RKO (cell line): ENCODE measurements around the gene SMG6.

Experiments used
- DNase-seq: peaks from one replicate; pipeline ENCODE4 v3.0.0-alpha.2; 2016; ENCODE audit warnings: low spot score

SMG6 gene

DNA sequence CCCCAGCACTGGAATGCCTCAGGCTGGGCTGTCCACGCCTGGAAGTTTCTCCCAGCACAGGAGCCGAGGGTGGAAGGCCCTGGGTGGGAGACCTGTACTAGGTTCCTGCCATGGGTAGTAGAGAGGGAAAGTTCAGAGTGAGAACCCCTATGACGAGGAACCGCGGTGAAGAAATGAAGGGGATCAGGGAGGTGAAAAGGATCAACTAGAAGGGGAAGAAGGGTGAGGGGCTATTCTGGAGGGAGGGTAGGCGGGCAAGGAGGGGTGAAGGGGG, 243.3 kb downstream of the SMG6 start:
- DNase-seq, result no peak

DNA sequence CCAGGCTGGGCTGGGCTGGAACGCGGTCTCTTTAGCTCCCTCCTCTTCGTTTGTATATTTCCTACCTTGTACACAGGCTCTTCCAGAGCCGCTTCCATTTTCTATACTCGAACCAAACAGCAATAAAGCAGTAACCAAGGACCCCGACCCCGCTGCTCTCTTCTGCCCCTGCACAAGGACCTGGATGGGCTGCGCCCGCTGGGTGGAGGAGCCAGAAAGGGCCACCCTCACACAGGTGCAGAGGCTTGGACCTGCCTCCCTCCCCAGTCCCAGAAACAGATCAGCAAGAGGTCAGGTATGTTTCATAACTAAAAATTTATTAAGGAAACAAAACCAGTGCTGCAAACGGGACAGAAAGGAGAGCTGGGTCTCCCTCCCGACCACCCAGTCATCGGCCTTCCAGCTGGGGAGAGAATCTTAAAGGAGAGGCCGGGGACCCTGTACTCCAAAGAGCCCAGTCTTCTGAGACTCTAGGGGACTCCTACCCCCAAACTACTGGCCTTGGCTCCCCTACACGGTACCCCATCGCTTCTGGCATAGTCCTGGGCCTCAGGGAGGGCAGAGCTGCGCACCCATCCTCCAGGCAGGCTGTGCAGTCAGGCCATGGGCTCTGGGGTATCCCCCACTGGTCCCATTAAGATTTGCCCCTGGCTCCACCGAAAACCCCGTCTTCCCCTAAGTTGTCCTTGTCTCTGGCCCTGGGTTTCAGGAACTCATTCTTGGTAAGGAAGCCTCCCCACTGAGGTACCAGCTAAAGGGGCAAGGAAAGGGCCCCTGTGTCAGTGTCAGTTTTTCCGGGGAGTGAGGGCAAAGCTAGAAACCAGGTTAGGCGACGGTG, 243.8 kb downstream of the SMG6 start:
- no peak for DNase-seq

DNA sequence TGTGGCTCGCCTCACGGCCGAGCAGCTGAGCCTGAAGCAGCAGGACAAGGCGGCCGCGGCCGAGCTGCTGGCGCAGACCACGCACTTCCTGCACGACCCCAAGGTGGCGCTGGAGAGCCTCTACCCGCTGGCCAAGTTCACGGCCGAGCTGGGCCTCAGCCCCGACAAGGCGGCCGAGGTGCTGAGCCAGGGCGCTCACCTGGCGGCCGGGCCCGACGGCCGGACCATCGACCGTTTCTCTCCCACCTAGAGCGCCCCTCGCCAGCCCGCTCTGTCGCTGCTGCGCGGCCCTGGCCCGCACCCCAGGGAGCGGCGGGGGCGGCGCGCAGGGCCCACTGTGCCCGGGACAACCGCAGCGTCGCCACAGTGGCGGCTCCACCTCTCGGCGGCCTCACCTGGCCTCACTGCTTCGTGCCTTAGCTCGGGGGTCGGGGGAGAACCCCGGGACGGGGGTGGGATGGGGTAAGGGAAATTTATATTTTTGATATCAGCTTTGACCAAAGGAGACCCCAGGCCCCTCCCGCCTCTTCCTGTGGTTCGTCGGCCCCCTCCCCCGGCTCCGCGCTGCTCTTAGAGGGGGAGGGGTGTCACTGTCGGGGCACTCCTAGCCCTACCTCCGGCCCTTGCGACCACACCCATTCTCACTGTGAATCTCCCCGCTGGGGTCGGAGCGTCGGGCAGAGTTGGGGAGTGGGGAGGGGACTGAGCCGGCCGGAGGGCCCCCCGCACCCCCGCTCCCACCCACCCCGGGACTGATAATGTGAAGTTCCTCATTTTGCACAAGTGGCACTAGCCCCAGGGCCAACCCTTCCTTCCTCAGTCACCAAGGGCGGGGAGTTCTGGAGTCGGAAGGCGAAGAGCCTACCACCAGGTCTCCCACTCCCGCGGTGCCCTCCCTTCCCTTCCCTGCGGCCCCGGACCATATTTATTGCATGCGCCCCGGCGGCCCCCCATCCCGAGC, 244.7 kb downstream of the SMG6 start:
- DNase-seq, result no peak

DNA sequence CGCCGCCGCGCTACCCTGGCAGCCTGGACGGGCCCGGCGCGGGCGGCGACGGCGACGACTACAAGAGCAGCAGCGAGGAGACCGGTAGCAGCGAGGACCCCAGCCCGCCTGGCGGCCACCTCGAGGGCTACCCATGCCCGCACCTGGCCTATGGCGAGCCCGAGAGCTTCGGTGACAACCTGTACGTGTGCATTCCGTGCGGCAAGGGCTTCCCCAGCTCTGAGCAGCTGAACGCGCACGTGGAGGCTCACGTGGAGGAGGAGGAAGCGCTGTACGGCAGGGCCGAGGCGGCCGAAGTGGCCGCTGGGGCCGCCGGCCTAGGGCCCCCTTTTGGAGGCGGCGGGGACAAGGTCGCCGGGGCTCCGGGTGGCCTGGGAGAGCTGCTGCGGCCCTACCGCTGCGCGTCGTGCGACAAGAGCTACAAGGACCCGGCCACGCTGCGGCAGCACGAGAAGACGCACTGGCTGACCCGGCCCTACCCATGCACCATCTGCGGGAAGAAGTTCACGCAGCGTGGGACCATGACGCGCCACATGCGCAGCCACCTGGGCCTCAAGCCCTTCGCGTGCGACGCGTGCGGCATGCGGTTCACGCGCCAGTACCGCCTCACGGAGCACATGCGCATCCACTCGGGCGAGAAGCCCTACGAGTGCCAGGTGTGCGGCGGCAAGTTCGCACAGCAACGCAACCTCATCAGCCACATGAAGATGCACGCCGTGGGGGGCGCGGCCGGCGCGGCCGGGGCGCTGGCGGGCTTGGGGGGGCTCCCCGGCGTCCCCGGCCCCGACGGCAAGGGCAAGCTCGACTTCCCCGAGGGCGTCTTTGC, 245.6 kb downstream of the SMG6 start:
- no peak for DNase-seq

DNA sequence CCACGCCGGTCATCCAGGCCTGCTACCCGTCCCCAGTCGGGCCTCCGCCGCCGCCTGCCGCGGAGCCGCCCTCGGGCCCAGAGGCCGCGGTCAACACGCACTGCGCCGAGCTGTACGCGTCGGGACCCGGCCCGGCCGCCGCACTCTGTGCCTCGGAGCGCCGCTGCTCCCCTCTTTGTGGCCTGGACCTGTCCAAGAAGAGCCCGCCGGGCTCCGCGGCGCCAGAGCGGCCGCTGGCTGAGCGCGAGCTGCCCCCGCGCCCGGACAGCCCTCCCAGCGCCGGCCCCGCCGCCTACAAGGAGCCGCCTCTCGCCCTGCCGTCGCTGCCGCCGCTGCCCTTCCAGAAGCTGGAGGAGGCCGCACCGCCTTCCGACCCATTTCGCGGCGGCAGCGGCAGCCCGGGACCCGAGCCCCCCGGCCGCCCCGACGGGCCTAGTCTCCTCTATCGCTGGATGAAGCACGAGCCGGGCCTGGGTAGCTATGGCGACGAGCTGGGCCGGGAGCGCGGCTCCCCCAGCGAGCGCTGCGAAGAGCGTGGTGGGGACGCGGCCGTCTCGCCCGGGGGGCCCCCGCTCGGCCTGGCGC, 246.3 kb downstream of the SMG6 start:
- DNase-seq, result no peak

DNA sequence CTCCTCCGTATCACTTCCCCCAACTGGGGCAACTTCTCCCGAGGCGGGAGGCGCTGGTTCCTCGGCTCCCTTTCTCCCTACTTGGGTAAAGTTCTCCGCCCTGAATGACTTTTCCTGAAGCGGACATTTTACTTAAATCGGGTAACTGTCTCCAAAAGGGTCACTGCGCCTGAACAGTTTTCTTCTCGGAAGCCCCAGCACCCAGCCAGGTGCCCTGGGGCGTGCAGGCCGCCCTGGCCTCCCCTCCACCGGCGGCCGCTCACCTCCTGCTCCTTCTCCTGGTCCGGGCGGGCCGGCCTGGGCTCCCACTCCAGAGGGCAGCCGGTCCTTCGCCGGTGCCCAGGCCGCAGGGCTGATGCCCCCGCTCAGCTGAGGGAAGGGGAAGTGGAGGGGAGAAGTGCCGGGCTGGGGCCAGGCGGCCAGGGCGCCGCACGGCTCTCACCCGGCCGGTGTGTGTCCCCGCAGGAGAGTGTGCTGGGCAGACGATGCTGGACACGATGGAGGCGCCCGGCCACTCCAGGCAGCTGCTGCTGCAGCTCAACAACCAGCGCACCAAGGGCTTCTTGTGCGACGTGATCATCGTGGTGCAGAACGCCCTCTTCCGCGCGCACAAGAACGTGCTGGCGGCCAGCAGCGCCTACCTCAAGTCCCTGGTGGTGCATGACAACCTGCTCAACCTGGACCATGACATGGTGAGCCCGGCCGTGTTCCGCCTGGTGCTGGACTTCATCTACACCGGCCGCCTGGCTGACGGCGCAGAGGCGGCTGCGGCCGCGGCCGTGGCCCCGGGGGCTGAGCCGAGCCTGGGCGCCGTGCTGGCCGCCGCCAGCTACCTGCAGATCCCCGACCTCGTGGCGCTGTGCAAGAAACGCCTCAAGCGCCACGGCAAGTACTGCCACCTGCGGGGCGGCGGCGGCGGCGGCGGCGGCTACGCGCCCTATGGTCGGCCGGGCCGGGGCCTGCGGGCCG, 247.1 kb downstream of the SMG6 start:
- DNase-seq, result no peak

DNA sequence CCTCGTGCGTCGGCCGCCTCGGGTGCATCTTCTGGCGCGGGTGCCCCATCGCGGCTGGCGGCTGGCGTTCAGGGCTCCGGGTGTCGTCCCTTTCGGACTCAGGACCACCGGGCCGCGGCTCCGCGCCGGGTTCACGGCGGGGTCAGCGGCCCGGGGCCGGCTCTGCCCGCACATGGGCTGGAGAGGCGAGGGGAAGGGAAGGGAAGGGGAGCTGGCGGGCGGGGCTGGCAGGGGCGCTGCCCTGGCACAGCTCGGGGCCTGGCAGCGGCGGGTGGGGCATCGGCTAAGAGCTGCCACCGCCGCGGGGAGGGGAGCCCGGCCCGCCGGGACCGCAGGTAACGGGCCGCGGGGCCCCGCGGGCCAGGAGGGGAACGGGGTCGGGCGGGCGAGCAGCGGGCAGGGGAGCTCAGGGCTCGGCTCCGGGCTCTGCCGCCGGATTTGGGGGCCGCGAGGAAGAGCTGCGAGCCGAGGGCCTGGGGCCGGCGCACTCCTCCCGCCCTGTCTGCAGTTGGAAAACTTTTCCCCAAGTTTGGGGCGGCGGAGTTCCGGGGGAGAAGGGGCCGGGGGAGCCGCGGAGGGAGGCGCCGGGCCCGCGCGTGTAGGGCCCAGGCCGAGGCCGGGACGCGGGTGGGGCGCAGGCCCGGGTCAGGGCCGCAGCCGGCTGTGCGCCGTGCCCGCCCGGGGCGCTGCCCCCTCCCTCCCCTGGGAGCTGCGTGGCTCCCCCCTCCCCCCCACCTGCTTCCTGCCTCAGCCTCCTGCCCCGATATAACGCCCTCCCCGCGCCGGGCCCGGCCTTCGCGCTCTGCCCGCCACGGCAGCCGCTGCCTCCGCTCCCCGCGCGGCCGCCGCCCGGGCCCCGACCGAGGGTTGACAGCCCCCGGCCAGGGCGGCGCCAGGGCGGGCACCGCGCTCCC, 248.0 kb downstream of the SMG6 start:
- no peak for DNase-seq

DNA sequence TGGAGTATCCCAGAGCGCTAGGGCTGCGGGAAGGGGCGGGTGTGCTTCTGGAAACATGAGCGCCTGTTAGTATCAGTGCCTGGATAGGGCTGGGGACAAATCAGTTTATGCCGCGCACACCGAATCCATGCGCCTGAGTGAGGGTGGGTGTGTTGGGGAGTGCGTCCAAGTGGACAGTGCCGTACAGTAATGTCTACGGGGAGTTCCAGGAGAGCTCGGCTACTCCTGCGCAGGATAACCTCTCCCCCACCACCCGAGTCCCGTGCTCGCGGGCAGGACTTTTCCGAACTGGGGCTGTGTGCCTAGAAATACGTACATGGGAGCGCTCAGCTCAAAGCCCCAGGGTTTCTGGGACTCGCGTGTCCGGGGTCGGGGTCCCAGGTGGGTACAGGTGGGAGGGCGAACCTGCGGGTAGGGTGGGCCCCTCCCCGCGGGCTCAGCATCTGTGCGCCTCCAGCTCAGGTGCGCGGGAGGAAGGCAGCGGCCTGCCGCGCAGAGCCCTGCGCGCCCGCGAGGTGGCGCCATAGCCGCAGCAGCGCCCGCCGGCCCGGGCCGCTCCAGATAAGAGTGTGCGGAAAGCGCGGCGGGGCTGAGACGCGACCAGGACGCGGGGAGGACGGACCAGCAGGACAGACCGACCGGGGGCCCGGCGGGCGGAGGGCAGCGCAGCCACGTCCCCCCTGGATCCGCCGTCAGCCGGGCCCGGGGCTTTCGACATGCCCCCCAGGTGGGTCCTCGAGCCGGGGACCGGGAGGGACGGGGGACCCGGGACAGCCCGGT, 248.9 kb downstream of the SMG6 start, which contains the start of gene HIC1:
Gene HIC1, plus strand, starts transcription at position 592 of the 780 bp plus-strand sequence. CDS start 1,588 bp downstream, outside the sequence.
- DNase-seq, result peak; percentile 65

DNA sequence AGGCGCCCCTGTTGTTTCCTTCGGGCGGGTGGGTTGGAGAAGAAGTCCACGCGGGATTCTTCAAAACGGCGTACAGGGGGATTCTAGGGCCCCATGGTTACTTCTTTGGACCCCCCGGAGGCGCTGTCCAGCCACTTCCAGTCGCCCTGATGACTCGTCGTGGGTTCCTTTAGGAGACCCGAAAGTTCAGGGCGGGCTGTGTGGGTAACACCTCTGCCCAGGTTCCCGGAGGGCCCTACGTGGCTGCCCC, 249.4 kb downstream of the SMG6 start:
- no peak for DNase-seq

DNA sequence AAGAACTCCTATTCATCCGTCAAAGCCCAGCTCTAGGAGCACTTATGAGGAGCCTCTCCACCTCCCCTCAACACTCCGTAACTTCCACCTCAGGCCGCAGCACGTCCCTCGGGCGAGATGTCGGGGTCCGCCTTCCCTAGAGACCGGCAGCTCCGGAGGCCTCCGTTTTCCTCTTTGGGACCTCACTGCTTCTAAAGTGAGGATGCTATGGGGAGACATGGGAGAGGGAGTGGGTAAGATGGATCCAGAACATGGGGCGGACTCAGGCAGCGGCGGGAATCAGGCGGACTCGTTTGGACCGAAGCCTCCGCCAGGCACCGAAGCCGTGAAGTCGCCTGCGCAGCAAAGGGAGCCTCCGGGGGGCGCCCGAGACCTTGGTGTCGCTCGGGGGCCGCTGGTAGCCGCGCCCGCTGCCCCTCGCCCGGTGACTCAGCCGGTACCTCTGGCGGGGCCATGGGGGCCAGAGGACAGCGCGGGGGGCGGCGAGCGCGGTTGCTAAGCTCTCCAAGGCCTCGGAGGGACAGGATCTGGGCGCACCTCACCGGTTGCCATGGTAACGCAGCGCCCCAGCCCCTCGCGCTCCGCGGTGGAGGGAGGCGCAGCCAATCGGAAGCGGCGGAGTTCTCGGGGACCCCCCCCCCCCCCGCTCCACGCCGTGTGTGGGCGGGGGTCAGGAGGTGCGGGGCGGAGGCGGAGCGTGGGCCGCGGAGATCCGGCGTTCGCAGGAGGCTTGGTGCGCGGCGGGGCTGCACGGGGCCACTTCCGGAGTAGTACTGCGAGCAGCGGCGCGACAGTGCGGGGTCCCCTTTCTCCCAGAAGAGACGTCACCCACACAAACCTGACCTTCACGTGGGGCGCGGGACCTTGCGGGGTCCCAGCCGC, 250.0 kb downstream of the SMG6 start:
- no peak for DNase-seq

DNA sequence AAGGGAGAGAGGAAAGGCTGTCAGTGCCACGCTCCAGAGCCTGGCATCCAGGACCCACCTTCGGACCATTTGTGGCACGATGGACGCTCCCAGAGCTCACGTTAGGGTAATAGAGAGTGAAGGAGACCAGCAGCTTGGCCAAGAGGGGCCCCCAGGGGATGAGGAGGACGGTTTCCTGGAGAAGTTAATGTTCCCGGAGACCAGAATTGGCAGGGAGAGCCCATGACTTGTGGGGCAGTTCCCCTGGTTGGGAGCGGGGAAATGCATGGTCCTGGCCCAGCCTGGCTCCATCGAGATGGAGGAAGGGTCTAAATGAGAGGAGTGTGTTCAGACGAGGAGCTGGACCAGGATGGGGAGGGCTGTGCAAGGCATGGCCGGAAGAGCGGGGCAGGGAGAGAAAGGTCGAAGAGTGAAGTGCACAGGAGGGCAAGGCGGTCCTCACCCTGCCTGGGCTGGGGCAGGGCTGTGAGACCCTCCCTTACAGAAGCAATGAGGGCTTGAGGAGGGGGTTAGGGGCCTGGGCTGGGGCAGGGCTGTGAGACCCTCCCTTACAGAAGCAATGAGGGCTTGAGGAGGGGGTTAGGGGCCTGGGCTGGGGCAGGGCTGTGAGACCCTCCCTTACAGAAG, 251.5 kb downstream of the SMG6 start:
- DNase-seq, result no peak

DNA sequence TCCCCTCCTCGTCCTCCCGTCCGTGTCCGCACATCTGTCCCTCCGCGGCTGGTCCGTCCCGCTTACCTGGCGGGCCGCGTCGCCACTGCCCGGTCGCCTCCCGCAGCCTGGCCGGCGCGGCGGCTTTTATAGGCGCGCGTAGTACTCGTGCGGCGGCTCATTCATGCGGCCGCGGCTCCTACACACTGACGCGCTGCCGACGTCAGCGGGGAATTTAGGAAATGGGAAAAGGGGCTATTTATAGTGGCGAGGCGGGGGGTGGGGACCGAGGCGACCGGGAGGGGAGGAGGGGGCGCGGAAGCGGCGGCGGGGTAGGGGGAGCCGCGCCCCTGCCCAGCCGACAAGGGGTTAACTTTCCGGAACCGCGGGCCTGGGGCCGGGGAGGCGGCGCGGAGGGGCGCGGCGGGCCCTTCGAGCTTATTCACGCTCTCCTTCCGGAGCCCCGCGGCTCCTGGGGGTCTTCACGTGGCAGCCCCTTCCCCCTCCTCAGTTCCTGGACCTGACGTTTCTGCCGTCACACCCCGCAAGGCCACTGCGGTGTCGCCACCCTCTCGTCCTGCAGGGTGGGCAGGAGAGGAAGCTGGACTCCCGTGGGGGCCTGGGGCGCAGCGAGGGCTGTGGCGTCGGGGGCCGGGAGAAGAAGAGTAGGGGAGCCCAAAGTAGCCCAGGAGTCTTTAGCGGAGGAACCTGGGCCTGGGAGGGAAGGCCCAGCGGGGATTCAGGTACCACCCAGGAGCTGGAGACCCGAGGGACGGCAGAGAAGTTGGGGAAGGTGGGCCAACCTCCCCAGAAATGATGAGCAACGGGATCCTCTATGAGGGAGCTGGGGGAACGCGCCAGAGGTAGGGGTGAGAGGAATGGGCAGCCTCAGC, 252.3 kb downstream of the SMG6 start:
- peak; percentile 29 for DNase-seq

DNA sequence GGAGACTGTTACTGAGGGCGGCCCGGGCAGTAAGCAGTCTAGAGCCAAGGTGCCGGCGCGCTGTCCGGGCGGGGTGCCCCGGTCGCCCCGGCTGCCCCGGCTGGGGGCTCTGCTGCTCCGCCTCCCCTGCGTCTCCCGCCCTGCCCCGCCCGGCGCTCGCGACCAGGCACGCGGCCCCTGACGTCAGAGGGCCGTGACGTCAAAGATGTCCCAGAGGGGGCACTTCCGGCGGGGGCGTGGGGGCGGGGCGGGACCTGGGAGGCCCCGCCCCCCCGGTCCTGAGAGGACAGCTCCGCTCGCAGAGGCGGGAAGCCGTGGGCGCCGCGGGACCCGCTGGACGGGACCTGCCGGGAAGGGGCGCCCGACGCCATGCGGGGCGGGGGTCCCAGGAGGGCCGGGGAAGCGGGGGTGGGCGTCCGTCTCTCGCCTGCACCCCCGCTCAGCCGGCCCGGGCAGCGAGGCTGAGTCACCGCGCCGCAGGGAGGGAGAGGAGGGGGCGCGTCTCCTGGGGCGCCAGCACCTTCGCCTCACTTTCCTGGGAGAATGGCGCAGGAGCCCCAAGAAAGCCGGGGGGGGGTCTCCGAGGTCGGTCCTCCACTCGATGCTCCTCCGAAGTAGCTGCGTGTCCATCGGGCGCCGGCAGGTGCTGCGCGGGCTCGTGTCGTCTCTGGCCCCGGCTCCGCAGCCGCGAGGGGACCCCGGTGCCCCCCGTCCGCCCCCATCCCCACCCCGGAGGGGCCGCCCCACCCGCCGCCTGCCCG, 253.1 kb downstream of the SMG6 start:
- peak; percentile 83 for DNase-seq

DNA sequence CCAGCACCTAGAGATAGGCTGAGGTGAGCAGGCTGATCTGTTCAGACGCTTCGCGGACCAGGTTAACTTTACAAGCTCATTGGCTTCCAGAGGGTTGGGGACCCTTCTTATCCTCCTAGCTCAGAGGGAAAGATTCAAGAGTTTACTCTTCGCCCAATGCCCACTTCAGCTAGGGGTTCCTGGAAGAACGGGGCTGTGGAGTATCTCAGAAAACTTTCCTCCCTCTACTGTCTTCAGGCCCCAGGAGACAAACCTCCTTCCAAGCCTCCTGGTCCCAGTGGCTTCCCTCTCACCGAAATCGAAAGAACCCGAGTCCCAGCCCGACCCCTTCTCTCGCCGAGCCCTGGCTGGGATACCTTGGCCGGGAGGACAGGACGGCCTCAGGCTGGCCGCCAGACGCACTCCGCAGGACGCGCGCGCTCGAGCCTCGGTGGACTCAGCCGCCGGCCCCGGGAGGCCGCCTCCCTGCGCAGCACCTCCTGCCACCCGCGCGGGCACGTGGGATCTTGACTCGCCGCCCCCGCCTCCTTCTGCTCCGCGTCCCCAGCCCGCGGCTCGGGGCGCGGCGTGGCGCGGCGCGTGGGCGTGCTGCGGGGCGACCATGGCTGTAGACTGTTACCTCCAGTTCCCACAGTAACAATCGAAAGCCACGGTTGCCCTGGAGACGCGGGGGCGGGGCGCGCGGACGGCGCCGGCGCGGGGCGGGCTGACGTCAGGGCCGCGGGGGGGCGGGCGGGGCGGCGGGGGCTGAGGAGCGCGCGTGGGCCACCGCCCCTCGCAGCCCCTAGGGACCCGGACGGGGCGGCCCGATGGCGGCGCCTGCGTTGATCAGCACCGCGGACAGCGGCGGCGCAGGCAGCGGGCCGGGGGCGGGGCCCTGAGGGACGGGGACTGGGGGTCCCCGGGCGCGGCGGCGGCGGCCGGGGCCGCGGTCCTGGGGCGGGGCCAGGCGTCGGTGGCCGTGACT, 254.0 kb downstream of the SMG6 start:
- peak; percentile 87 for DNase-seq

DNA sequence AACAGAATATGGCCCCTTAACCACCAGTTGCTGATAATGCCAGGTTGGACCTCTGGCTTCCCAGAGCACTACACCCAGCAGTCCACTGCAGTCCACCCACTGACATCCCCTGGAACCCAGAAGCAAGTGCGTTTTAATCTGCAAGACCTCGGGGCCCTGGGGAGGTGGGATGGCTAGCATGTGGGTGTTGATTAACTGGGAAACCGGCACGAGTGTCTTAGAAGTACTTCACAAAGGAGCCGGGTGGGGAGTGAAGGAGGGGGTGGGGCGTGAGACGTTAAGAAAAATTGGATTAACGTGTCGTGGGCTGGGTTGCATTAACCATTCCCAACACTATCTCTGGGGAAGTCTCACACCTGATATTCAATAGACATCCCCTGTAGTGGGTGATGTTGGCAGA, 254.8 kb downstream of the SMG6 start:
- DNase-seq, result no peak
